Prostate gland (tissue), 2 donors: ENCODE measurements around the gene MAD1L1.

Source experiments
- POLR2AphosphoS5 ChIP-seq: sonication (generic); formaldehyde crosslinking; IDR thresholded peaks from one replicate; pipeline ENCODE4 v1.6.1; 2017; ENCODE audit warnings: antibody characterized with exemption
- TF ChIP-seq, protein P1 (sequence below), 4 experiments: fragments of 200-600 bp in 2 of 4; fragments of 450-650 bp in 2 of 4; sonication (generic) in 2 of 4; IDR thresholded peaks; 1 replicate in 3 of 4; 2 replicates in 1 of 4; pipeline ENCODE4 v1.5.1; 2016 to 2019; ENCODE audit warnings: antibody characterized with exemption in 4 of 4, mild to moderate bottlenecking in 2 of 4, moderate library complexity in 2 of 4

DNA sequence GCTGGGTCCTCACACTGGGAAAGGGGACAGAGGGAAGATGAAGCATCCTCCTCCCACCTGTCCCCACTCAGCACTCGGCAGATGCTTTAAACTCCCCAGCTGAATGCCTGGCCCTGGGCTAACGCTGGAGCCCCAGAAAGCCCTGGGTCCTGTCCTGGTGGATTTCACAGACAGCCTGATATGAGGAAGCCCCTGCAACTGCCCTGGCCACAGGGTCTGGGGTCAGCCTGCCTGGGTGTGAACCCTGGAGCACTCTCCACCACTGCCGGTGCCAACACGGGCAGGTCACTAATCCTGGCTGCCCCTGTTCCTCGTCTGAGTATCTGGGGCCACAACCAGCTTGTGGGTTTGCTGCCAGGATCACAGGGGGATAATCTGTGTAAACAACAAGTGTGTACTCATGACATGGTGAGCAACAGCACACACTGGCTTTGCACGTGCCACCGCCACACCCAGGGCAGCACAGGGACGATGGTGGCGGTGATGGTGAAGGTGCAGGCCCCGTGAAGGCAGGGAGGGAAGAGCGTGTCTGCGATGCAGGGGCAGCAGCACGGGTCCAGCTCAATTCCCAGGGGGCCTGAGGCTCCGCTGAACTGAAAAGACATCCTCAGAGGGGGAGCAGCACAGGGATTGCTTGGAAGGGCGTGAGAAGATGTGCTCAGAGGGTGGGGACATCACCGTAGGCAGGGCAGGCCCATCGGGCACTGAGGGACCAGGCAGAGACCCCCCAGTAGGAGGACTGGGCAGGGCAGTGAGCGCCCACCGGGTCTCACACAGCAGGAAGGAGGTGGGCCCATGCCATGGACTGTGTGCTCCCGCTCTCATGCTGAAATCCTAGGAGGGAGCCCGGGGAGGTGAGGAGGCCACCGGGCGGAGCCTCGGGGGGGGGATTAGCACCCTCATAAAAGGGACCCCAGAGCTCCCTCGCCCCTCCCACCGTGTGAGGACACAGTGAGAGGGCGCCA, 238.7 kb downstream of the MAD1L1 start:
- TF ChIP-seq, protein P1, sequence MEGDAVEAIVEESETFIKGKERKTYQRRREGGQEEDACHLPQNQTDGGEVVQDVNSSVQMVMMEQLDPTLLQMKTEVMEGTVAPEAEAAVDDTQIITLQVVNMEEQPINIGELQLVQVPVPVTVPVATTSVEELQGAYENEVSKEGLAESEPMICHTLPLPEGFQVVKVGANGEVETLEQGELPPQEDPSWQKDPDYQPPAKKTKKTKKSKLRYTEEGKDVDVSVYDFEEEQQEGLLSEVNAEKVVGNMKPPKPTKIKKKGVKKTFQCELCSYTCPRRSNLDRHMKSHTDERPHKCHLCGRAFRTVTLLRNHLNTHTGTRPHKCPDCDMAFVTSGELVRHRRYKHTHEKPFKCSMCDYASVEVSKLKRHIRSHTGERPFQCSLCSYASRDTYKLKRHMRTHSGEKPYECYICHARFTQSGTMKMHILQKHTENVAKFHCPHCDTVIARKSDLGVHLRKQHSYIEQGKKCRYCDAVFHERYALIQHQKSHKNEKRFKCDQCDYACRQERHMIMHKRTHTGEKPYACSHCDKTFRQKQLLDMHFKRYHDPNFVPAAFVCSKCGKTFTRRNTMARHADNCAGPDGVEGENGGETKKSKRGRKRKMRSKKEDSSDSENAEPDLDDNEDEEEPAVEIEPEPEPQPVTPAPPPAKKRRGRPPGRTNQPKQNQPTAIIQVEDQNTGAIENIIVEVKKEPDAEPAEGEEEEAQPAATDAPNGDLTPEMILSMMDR (IDR thresholded peaks at IDR 0.05) = no peak
- TF ChIP-seq POLR2AphosphoS5 = no peak
